CD14-positive monocyte (primary cell): ENCODE measurements around the gene TTLL8. TPM values are rescaled to one million over a fixed set of nuclear protein-coding genes. Genes with fewer than 3 reads are reported as not detected.

Source experiments
- DNase-seq, 3 donors: peaks; one replicate each; pipeline ENCODE4 v3.0.0-alpha.2; 2011 to 2022
- H2AFZ ChIP-seq: 2 replicates; pipeline ENCODE4 v1.6.0; 2012; ENCODE audit warnings: mild to moderate bottlenecking, low read depth, low read length, inconsistent platforms; ENCODE audit not compliant: insufficient read depth, poor library complexity, severe bottlenecking
- H3K27ac ChIP-seq, 2 donors: 1 replicate in 1 of 2; 2 replicates in 1 of 2; pipeline ENCODE4 v1.5.1; 2012 to 2013; ENCODE audit warnings: low read length in 2 of 2, control low read depth in 1 of 2, inconsistent platforms in 1 of 2, low read depth in 1 of 2, mild to moderate bottlenecking in 1 of 2
- H3K27me3 ChIP-seq, 2 donors: one replicate each; pipeline versions ENCODE4 v1.6.0 to v1.6.1; 2011 to 2013; ENCODE audit warnings: low read length in 2 of 2; ENCODE audit not compliant: control insufficient read depth in 2 of 2, insufficient read depth in 2 of 2
- H3K36me3 ChIP-seq, 2 donors: replicated peaks in 1 of 2; 1 replicate in 1 of 2; 2 replicates in 1 of 2; pipeline versions ENCODE4 v1.5.1 to v1.6.1; 2012 to 2013; ENCODE audit warnings: low read length in 2 of 2, control low read depth in 1 of 2, inconsistent platforms in 1 of 2, mild to moderate bottlenecking in 1 of 2; ENCODE audit not compliant: insufficient read depth in 2 of 2, control insufficient read depth in 1 of 2
- H3K4me1 ChIP-seq, 2 donors: 1 replicate in 1 of 2; 2 replicates in 1 of 2; pipeline versions ENCODE4 v1.5.1 to v1.6.1; 2012 to 2013; ENCODE audit warnings: low read length in 2 of 2, control low read depth in 1 of 2, inconsistent platforms in 1 of 2, mild to moderate bottlenecking in 1 of 2, moderate library complexity in 1 of 2; ENCODE audit not compliant: insufficient read depth in 2 of 2, control insufficient read depth in 1 of 2
- H3K4me2 ChIP-seq: replicated peaks from 2 replicates; pipeline ENCODE3; 2012; ENCODE audit warnings: low read length, moderate library complexity, mild to moderate bottlenecking; ENCODE audit not compliant: poor library complexity, severe bottlenecking; ENCODE audit errors: extremely low read depth
- H3K4me3 ChIP-seq, 3 experiments: fragments of 200-600 bp in 1 of 3; sonication (generic) in 1 of 3; replicated peaks in 1 of 3; 1 replicate in 2 of 3; 2 replicates in 1 of 3; pipeline ENCODE4 v1.5.1; 2011 to 2013; ENCODE audit warnings: low read length in 3 of 3, mild to moderate bottlenecking in 3 of 3, control low read depth in 2 of 3, low read depth in 2 of 3, inconsistent platforms in 1 of 3, moderate library complexity in 1 of 3
- H3K79me2 ChIP-seq: 2 replicates; pipeline ENCODE4 v1.6.0; 2012; ENCODE audit warnings: mild to moderate bottlenecking, control low read depth, inconsistent platforms, low read length, moderate library complexity; ENCODE audit not compliant: insufficient read depth
- H3K9ac ChIP-seq: 2 replicates; pipeline ENCODE4 v1.6.0; 2017; ENCODE audit warnings: low read length, mild to moderate bottlenecking; ENCODE audit not compliant: insufficient read depth, poor library complexity, severe bottlenecking
- H3K9me3 ChIP-seq, 2 donors: replicated peaks in 1 of 2; 1 replicate in 1 of 2; 2 replicates in 1 of 2; pipeline versions ENCODE4 v1.5.1 to v1.6.1; 2012 to 2013; ENCODE audit warnings: low read length in 2 of 2, control low read depth in 1 of 2; ENCODE audit not compliant: control insufficient read depth in 1 of 2, insufficient read depth in 1 of 2
- H4K20me1 ChIP-seq: 2 replicates; pipeline ENCODE4 v1.6.0; 2012; ENCODE audit warnings: mild to moderate bottlenecking, low read length, control low read depth, moderate library complexity; ENCODE audit not compliant: insufficient read depth
- H3K27ac Mint-ChIP-seq, 7 donors: one replicate each; pipeline ENCODE4 v1.8.0; 2020; ENCODE audit warnings: mild to moderate bottlenecking in 7 of 7, mixed read lengths in 7 of 7, moderate library complexity in 6 of 7, inconsistent platforms in 2 of 7
- H3K27me3 Mint-ChIP-seq, 3 donors: one replicate each; pipeline ENCODE4 v1.8.0; 2021 to 2022; ENCODE audit warnings: low read depth in 3 of 3, mild to moderate bottlenecking in 3 of 3, mixed read lengths in 3 of 3, moderate library complexity in 3 of 3, inconsistent platforms in 1 of 3
- H3K36me3 Mint-ChIP-seq, 2 donors: one replicate each; pipeline ENCODE4 v1.8.0; 2020; ENCODE audit warnings: mixed read lengths in 2 of 2, inconsistent platforms in 1 of 2, mild to moderate bottlenecking in 1 of 2
- H3K4me1 Mint-ChIP-seq: one replicate; pipeline ENCODE4 v1.8.0; 2020; ENCODE audit warnings: mild to moderate bottlenecking, mixed read lengths
- H3K4me3 Mint-ChIP-seq, 2 donors: one replicate each; pipeline ENCODE4 v1.8.0; 2020; ENCODE audit warnings: mild to moderate bottlenecking in 2 of 2, mixed read lengths in 2 of 2, moderate library complexity in 1 of 2
- H3K9me3 Mint-ChIP-seq, 7 donors: one replicate each; pipeline ENCODE4 v1.8.0; 2020 to 2022; ENCODE audit warnings: mixed read lengths in 7 of 7, mild to moderate bottlenecking in 6 of 7, moderate library complexity in 6 of 7, inconsistent platforms in 2 of 7
- WGBS: methylation state at CpG from one replicate; pipeline ENCODE4 v1.1.5; 2013; ENCODE audit warnings: missing lambda C conversion rate; ENCODE audit not compliant: insufficient coverage; 5-methylcytosine and 5-hydroxymethylcytosine counted together
- intact Hi-C, 2 donors: fragments of 100-400 bp; cut with micrococcal nuclease; formaldehyde crosslinking; loops; one replicate each; pipeline versions ENCODE4 v1.15.0 to v1.15.1; 2023
- polyA plus RNA-seq, 3 donors: library from polyadenylated mRNA; depleted of rRNA in 1 of 3; unstranded in 2 of 3; stranded (reverse) in 1 of 3; fragments of 300-500 nt in 2 of 3; fragments of >200 nt in 1 of 3; fragmentation: Illumina TruSeq in 2 of 3; gene quantifications; 1 replicate in 2 of 3; 2 replicates in 1 of 3; pipeline ENCODE4 v1.2.3, GENCODE V29; 2012 to 2021
- TF ChIP-seq, protein P1 (sequence below): fragments of 200-600 bp; IDR thresholded peaks from one replicate; pipeline ENCODE4 v1.8.0; 2022; ENCODE audit warnings: antibody characterized with exemption, mild to moderate bottlenecking

Gene TTLL8
- polyA plus RNA-seq, 3 donors: not detected

DNA sequence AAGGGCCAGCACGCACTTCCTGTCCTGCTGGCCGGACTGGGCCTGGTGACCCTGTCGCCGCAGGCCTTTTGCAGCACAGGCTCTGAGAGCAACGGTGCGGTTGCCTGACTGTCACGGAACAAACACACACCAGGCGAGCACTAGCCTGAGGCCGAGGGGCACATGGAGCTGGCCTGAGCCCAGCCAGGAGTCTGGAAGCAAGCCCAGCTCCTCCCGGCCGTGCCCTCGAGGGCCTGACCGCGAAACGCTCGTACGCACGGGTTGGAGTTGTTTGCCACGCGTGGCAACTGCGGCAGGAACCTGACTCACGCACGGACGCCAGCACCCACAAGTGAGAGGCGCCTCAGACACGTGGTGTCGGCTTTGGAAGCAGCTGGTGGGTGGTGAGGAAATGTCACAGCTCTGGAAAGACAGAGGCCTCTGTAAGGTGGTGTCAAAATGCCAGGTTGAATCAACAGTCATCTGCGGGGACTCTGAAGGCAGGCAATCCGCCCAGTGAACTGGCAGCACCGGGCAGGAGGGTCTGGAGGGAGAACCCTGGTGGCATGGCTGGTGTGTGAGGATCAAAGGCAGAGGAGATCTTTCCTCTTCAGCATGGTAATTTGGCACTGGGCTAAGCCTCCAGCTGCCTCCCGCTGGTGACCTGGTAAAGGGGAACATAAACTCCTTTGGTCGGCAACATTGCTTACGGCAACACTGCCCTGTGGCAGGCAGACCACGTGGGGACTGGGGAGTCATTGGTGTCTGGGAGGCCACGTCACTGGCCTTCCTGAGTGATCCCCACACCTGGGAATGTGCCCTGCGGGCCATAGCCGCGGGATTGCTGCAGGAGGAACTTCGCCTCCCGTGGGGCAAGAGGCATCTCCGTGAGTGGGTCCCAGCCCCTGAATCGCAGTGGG lies 30.2 kb downstream of the TTLL8 start:
- no peaks in the 10 kb centered on the region for H3K9me3 ChIP-seq
- no peak overlapping the region for H2AFZ ChIP-seq
- H3K27me3 ChIP-seq: peaks cover 0 to 11% of the 10 kb centered on the region in 2 donors
- TF ChIP-seq, protein P1, sequence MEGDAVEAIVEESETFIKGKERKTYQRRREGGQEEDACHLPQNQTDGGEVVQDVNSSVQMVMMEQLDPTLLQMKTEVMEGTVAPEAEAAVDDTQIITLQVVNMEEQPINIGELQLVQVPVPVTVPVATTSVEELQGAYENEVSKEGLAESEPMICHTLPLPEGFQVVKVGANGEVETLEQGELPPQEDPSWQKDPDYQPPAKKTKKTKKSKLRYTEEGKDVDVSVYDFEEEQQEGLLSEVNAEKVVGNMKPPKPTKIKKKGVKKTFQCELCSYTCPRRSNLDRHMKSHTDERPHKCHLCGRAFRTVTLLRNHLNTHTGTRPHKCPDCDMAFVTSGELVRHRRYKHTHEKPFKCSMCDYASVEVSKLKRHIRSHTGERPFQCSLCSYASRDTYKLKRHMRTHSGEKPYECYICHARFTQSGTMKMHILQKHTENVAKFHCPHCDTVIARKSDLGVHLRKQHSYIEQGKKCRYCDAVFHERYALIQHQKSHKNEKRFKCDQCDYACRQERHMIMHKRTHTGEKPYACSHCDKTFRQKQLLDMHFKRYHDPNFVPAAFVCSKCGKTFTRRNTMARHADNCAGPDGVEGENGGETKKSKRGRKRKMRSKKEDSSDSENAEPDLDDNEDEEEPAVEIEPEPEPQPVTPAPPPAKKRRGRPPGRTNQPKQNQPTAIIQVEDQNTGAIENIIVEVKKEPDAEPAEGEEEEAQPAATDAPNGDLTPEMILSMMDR: no peak
- H3K4me2 ChIP-seq: no peak overlapping the region
- H3K4me3 ChIP-seq: no peak overlapping the region
- no peak overlapping the region for H3K27ac ChIP-seq
- H3K4me3 Mint-ChIP-seq: peak overlapping the region in 1 of 2 donors; percentile 15
- peaks cover 2% of the 10 kb centered on the region for H3K4me1 Mint-ChIP-seq
- H3K9me3 Mint-ChIP-seq: peaks cover 0 to 3% (median 0%) of the 10 kb centered on the region in 7 donors
- H3K9ac ChIP-seq: no peak overlapping the region
- H4K20me1 ChIP-seq: no peaks in the 10 kb centered on the region
- H3K27me3 Mint-ChIP-seq: peaks cover 16 to 32% (median 24%) of the 10 kb centered on the region in 3 donors
- peaks cover 0 to 6% of the 10 kb centered on the region in 2 donors for H3K4me1 ChIP-seq
- H3K27ac Mint-ChIP-seq: peak overlapping the region in 1 of 7 donors; percentile 16
- H3K79me2 ChIP-seq: no peaks in the 10 kb centered on the region
- intact Hi-C loops: no loop called here
- H3K36me3 ChIP-seq: no peaks in the 10 kb centered on the region
- no peak for DNase-seq
- 59% methylated on average over 42 of the region's 42 CpGs for WGBS
- H3K36me3 Mint-ChIP-seq: no peaks in the 10 kb centered on the region

DNA sequence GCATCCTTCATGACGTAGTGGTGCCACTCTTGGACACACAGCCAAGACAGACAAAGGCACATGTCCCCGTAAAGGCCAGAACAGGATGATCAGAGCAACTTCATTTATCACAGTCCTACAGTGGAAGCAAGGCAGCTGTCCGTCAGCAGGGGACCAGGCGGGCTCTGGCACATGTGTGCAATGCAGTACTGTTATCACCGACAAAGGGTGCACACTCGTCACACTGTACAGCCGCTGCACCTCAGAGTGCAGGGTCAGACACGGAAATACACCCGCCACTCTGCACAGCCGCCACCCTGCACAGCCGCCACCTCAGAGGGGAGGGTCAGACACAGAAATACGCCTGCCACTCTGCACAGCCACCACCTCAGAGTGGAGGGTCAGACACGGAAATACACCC lies 32.1 kb downstream of the TTLL8 start:
- Mint-ChIP-seq H3K36me3 (no peaks in the 10 kb centered on the region), H3K27ac (no peak overlapping the region), H3K4me1 (peaks cover 2% of the 10 kb centered on the region), H3K9me3 (peaks cover 0 to 3% (median 0%) of the 10 kb centered on the region in 7 donors), H3K4me3 (no peak overlapping the region), H3K27me3 (peaks cover 13 to 31% (median 18%) of the 10 kb centered on the region in 3 donors)
- Histone ChIP-seq H2AFZ (no peak overlapping the region), H3K9me3 (no peaks in the 10 kb centered on the region), H4K20me1 (no peaks in the 10 kb centered on the region), H3K27me3 (peaks cover 0 to 11% of the 10 kb centered on the region in 2 donors), H3K4me1 (peaks cover 0 to 6% of the 10 kb centered on the region in 2 donors), H3K4me3 (no peak overlapping the region), H3K36me3 (no peaks in the 10 kb centered on the region), H3K4me2 (no peak overlapping the region), H3K9ac (no peak overlapping the region), H3K27ac (no peak overlapping the region), H3K79me2 (no peaks in the 10 kb centered on the region)
- DNase-seq: no peak
- TF ChIP-seq, protein P1: no peak
- WGBS: 96% methylated on average over 10 of the region's 13 CpGs
- intact Hi-C loops: no loop called here
